Naive thymus-derived CD8-positive, alpha-beta T cell (primary cell): ENCODE measurements around the gene SDR9C7. TPM values are rescaled to one million over a fixed set of nuclear protein-coding genes. Genes with fewer than 3 reads are reported as not detected.
"Not testable (repeated sequence)": the region's sequence is repeated elsewhere in the genome, so short reads cannot be mapped to it uniquely, and the experiment has no call there.

Experiments used
- ATAC-seq, 2 donors: fragments of 150-1000 bp; cut with Tn5 transposase in 1 of 2; sonication (Bioruptor Pico), chemical (Tn5 transposase) in 1 of 2; 1 replicate in 1 of 2; 2 replicates in 1 of 2; pipeline ENCODE4 v1.10.0; 2021; ENCODE audit warnings: mild to moderate bottlenecking in 2 of 2, moderate library complexity in 2 of 2
- POLR2A ChIA-PET: fragments of 350-600 bp; sonication (Branson Sonifier 250); formaldehyde crosslinking; loops from one replicate; lab custom pipeline; 2021; ENCODE audit warnings: antibody characterized with exemption; lab: Charles Lee
- DNase-seq, 10 donors: peaks; one replicate each; pipeline versions ENCODE4 v3.0.0 to v3.0.0-alpha.2; 2020 to 2022
- H3K27ac Mint-ChIP-seq, 10 donors: one replicate each; pipeline ENCODE4 v1.8.0; 2020 to 2022; ENCODE audit warnings: mild to moderate bottlenecking in 10 of 10, mixed read lengths in 10 of 10, moderate library complexity in 4 of 10, inconsistent platforms in 1 of 10
- H3K27me3 Mint-ChIP-seq, 5 donors: one replicate each; pipeline ENCODE4 v1.8.0; 2021 to 2022; ENCODE audit warnings: mixed read lengths in 5 of 5
- H3K36me3 Mint-ChIP-seq, 3 donors: one replicate each; pipeline ENCODE4 v1.8.0; 2020 to 2022; ENCODE audit warnings: mixed read lengths in 3 of 3, mild to moderate bottlenecking in 2 of 3, inconsistent platforms in 1 of 3
- H3K4me1 Mint-ChIP-seq, 4 donors: one replicate each; pipeline ENCODE4 v1.8.0; 2021 to 2022; ENCODE audit warnings: mixed read lengths in 4 of 4
- H3K4me3 Mint-ChIP-seq, 10 donors: one replicate each; pipeline ENCODE4 v1.8.0; 2020 to 2022; ENCODE audit warnings: mild to moderate bottlenecking in 10 of 10, mixed read lengths in 10 of 10, moderate library complexity in 6 of 10, inconsistent platforms in 1 of 10
- H3K9me3 Mint-ChIP-seq, 9 donors: one replicate each; pipeline ENCODE4 v1.8.0; 2020 to 2022; ENCODE audit warnings: mixed read lengths in 9 of 9, mild to moderate bottlenecking in 3 of 9, inconsistent platforms in 1 of 9, moderate library complexity in 1 of 9
- polyA plus RNA-seq, 3 donors: library from polyadenylated mRNA; unstranded; fragments of 300-500 nt; fragmentation: Illumina TruSeq; gene quantifications; one replicate each; pipeline ENCODE4 v1.2.3, GENCODE V29; 2021
- total RNA-seq, 8 experiments: library from RNA in 2 of 8; stranded (reverse) in 2 of 8; gene quantifications; one replicate each; pipeline ENCODE4 v1.2.3 and lab custom pipeline; 2021 to 2026

Gene SDR9C7
- total and polyA plus RNA-seq, 5 experiments from 2014 or later = not detected

DNA sequence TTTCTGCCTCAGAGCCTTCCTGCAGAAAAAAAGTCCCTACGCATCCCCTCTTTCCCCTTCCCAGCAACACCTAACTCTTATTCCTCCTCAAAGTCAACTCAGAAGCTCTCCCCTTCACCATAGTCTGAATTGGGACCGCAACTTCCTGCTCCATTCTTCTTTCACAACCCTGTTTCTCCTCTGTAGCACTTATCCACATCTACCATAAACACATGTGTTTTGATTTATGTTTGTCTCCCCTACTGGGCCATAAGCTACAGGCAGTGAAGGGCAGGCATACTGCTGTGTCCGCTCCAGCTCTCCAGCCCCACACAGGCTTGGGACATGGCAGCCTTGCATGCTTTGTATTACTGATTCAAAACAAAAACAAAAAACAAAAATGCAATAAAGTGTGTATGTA is 5.9 kb downstream of the SDR9C7 start:
- H3K36me3 Mint-ChIP-seq = no peaks in the 10 kb centered on the region
- peak overlapping the region in 2 of 10 donors; percentile 5 to 66 for H3K27ac Mint-ChIP-seq
- POLR2A ChIA-PET = no interaction called here
- H3K4me3 Mint-ChIP-seq = no peak overlapping the region
- no peak for DNase-seq
- no peak for ATAC-seq
- H3K27me3 Mint-ChIP-seq = peaks cover 0 to 6% (median 0%) of the 10 kb centered on the region in 5 donors
- no peaks in the 10 kb centered on the region for H3K9me3 Mint-ChIP-seq
- H3K4me1 Mint-ChIP-seq = peaks cover 6 to 13% (median 11%) of the 10 kb centered on the region in 4 donors

DNA sequence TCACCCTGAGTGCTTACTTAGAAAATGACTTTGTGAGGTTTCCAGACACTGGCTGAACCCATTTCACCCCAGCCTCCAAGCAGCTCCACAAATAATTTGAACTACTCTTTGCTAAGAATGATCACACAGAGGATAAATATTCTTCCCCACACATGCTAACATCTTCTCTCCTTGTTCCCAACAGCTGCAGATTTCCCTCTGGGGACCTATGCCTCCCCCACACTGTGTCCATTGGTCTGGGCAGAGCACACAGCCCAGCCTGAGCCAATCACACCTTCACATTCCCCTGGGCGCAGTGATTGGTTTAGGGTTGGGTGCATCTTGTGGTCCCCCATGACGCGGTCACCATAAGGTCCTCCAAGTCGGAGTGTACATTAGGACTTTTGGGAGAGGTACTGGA is 6.9 kb downstream of the SDR9C7 start:
- Mint-ChIP-seq H3K36me3 (no peaks in the 10 kb centered on the region), H3K9me3 (no peaks in the 10 kb centered on the region), H3K27ac (no peak overlapping the region), H3K27me3 (peaks cover 0 to 6% (median 0%) of the 10 kb centered on the region in 5 donors), H3K4me3 (no peak overlapping the region), H3K4me1 (peaks cover 6 to 13% (median 11%) of the 10 kb centered on the region in 4 donors)
- POLR2A ChIA-PET = no interaction called here
- ATAC-seq (no peak), DNase-seq (no peak)

DNA sequence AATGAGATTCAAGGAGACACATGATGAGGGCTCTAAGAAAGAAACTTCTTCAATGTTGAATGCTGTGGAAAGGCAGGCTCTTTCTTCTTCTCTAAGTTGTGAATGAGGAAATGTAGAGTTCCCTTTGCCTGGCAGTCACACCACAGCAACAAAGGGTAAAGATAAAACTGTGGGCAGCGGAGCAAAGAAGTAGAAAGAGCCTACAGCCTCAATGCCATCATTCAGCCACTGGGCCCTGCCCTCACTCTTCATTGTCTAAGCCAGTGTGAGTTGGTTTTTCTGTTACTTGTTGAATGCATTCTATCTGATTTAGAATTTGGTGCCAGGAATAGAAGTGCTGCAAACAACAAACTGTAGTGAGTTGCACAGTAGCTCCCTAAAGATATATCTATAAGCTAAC is 12.2 kb downstream of the SDR9C7 start:
- Mint-ChIP-seq H3K27ac (no peak overlapping the region), H3K36me3 (peaks cover 0 to 18% (median 4%) of the 10 kb centered on the region in 3 donors), H3K4me3 (no peak overlapping the region), H3K9me3 (peaks cover 2 to 25% (median 10%) of the 10 kb centered on the region in 9 donors), H3K4me1 (no peaks in the 10 kb centered on the region), H3K27me3 (peaks cover 0 to 2% (median 0%) of the 10 kb centered on the region in 5 donors)
- ATAC-seq (no peak), DNase-seq (no peak)
- POLR2A ChIA-PET = no interaction called here

DNA sequence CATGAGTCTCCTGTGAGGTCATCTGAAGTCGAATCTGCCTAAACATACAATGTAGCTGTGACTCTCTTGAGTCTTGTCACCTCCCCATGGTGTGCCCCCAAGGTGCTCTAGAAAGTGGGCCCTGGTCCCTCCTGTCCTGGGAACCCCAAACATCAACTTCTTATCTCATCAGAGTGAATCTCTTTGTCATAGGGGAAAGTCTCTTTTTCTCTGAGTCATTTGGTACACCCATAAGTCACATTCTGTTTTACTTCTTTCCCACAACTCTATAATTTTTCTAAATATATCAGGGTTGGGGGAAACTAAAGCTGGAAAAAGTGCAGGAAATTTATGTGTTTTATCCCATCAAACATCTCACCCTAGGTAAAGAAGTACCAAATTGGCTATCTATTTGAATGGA is 12.9 kb downstream of the SDR9C7 start:
- H3K27me3 Mint-ChIP-seq = peaks cover 0 to 6% (median 2%) of the 10 kb centered on the region in 5 donors
- ATAC-seq = no peak
- POLR2A ChIA-PET = no interaction called here
- peaks cover 0 to 18% (median 4%) of the 10 kb centered on the region in 3 donors for H3K36me3 Mint-ChIP-seq
- H3K4me1 Mint-ChIP-seq = no peaks in the 10 kb centered on the region
- no peak overlapping the region for H3K27ac Mint-ChIP-seq
- no peak overlapping the region for H3K4me3 Mint-ChIP-seq
- DNase-seq = no peak
- H3K9me3 Mint-ChIP-seq = peaks cover 2 to 25% (median 10%) of the 10 kb centered on the region in 9 donors

DNA sequence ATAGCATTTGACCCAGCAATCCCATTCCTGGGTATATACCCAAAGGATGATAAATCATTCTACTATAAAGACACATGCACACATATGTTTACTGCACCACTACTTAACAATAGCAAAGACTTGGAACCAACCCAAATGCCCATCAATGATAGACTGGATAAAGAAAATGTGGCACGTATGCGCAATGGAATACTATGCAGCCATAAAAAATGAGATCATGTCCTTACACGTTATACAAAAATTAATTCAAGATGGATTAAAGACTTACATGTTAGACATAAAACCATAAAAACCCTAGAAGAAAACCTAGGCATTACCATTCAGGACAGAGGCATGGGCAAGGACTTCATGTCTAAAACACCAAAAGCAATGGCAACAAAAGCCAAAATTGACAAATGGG is 16.1 kb downstream of the SDR9C7 start:
- ATAC-seq, H3K27me3 Mint-ChIP-seq, H3K4me3 Mint-ChIP-seq, H3K27ac Mint-ChIP-seq, H3K4me1 Mint-ChIP-seq, POLR2A ChIA-PET, DNase-seq: not testable (repeated sequence)
- Mint-ChIP-seq H3K36me3 (peaks cover 0 to 18% (median 6%) of the 10 kb centered on the region in 3 donors), H3K9me3 (peaks cover 2 to 25% (median 10%) of the 10 kb centered on the region in 9 donors)

DNA sequence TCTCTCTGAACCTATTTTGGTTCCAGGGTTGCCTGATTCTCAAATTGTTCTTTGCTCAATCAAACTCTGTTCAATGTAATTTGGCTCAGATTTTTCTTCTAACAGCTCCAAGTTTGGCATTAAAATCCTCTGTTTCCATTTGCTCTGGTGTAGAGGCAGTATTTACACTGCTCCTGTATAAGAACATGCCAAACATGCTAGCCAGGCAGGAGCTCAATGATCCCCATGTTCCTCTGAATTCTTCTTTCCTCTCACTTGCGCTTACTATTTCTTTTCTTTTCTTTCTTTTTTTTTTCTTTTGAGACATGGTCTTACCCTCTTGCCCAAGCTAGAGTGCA is 17.2 kb downstream of the SDR9C7 start:
- peaks cover 0 to 18% (median 9%) of the 10 kb centered on the region in 3 donors for H3K36me3 Mint-ChIP-seq
- POLR2A ChIA-PET = no interaction called here
- H3K9me3 Mint-ChIP-seq = peaks cover 2 to 25% (median 10%) of the 10 kb centered on the region in 9 donors
- ATAC-seq (no peak), DNase-seq (no peak)
- H3K27ac Mint-ChIP-seq = no peak overlapping the region
- H3K4me1 Mint-ChIP-seq = no peaks in the 10 kb centered on the region
- H3K4me3 Mint-ChIP-seq = no peak overlapping the region
- peaks cover 4 to 8% (median 5%) of the 10 kb centered on the region in 5 donors for H3K27me3 Mint-ChIP-seq

DNA sequence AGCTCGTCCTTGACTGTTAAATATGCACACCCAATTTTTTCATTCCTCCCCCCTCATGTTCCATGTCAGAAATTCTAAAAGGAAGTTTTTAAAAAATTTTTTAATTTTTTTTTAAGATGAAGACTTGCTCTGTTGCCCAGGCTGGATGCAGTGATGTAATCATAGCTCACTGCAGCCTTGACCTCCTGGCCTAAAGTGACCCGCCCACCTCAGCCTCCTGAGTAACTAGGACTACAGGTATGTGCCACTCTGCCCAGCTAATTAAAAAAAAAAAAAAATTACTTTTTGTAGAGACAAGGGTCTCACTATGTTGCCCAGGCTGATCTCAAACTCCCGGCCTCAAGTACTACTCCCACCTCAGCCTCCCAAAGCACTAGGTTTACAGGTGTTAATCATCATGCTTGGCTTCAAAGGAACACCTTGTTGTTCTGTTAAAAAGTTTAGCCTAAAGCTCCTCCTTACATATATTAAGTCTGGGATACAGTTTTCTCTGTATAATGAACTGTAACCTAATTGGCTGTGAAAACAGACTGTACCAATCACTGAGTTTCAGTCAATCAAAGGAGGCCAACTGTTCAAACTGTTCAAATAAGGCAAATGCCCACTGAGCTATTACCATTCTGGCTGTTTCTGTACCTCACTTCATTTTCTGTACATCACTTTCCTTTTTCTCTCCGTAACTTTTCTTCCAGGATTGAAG is 17.8 kb downstream of the SDR9C7 start:
- Mint-ChIP-seq H3K4me1 (no peaks in the 10 kb centered on the region), H3K4me3 (no peak overlapping the region), H3K36me3 (peaks cover 0 to 18% (median 9%) of the 10 kb centered on the region in 3 donors), H3K27me3 (peaks cover 7 to 10% (median 9%) of the 10 kb centered on the region in 5 donors), H3K9me3 (peaks cover 2 to 24% (median 12%) of the 10 kb centered on the region in 9 donors), H3K27ac (no peak overlapping the region)
- POLR2A ChIA-PET = no interaction called here
- ATAC-seq (no peak), DNase-seq (no peak)

DNA sequence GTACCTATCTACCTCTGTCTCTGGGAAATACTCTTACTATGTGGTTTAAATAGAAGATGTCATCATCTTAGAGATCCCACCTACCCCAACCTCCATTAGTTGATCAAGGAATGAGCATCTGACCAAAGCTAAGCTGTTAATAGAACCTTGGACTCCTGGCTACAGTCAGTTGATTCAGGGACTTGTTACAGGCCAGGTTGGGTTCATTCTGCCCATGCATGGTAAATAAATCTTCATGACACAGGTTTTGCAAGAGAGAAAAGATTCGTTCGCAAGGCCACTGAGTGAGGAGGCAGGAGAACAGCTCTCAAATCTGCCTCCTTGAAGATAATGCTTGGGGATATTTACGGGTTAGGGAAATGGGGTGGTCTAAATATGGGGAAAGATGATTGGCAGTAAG is 19.5 kb downstream of the SDR9C7 start:
- H3K36me3 Mint-ChIP-seq = peaks cover 0 to 22% (median 5%) of the 10 kb centered on the region in 3 donors

DNA sequence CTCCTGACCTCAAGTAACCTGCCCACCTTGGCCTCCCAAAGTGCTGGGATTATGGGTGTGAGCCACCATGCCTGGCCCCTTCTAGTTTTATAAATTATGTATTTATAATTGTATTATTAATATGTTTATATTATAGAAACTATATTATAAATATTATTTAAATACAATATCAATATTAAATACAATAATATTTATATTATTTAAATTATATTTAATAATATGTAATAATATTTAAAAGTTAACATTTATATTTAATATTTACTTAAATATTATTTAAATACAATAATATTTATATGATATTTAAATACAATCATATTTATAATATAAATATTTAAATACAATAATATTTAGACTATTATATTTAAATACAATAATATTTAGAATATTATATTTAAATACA is 20.0 kb downstream of the SDR9C7 start:
- H3K9me3 Mint-ChIP-seq = peaks cover 0 to 29% (median 11%) of the 10 kb centered on the region in 9 donors
- H3K36me3 Mint-ChIP-seq = peaks cover 2 to 24% (median 5%) of the 10 kb centered on the region in 3 donors
- POLR2A ChIA-PET = no interaction called here
- no peak overlapping the region for H3K27ac Mint-ChIP-seq
- no peak for DNase-seq
- peaks cover 7 to 16% (median 13%) of the 10 kb centered on the region in 5 donors for H3K27me3 Mint-ChIP-seq
- ATAC-seq = no peak
- H3K4me1 Mint-ChIP-seq = no peaks in the 10 kb centered on the region
- H3K4me3 Mint-ChIP-seq = no peak overlapping the region

More for the DNA sequence above, 19.5 kb downstream of the SDR9C7 start:
- POLR2A ChIA-PET = no interaction called here
- no peak overlapping the region for H3K27ac Mint-ChIP-seq
- H3K4me3 Mint-ChIP-seq = no peak overlapping the region
- H3K27me3 Mint-ChIP-seq = peaks cover 7 to 16% (median 13%) of the 10 kb centered on the region in 5 donors
- H3K9me3 Mint-ChIP-seq = peaks cover 0 to 28% (median 8%) of the 10 kb centered on the region in 9 donors
- ATAC-seq = no peak
- no peaks in the 10 kb centered on the region for H3K4me1 Mint-ChIP-seq
- DNase-seq = no peak

DNA sequence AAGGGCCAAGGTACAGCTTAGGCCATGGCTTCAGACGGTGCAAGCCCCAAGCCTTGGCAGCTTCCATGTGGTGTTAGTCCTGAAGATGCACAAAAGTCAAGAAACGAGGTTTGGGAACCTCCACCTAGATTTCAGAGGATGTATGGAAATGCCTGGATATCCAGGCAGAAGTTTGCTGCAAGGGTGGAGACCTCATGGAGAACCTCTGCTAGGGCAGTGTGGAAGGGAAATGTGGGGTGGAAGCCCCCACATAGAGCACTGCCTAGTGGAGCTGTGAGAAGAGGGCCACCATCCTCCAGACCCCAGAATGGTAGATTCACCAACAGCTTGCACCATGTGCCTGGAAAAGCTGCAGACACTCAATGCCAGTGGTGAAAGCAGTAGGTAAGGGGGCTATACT is 24.8 kb downstream of the SDR9C7 start:
- H3K4me3 Mint-ChIP-seq, ATAC-seq, DNase-seq, POLR2A ChIA-PET, H3K27ac Mint-ChIP-seq, H3K4me1 Mint-ChIP-seq: not testable (repeated sequence)
- H3K36me3 Mint-ChIP-seq = peaks cover 2 to 19% (median 10%) of the 10 kb centered on the region in 3 donors
- H3K27me3 Mint-ChIP-seq = peaks cover 0 to 16% (median 12%) of the 10 kb centered on the region in 5 donors
- H3K9me3 Mint-ChIP-seq = peaks cover 0 to 34% (median 11%) of the 10 kb centered on the region in 9 donors

DNA sequence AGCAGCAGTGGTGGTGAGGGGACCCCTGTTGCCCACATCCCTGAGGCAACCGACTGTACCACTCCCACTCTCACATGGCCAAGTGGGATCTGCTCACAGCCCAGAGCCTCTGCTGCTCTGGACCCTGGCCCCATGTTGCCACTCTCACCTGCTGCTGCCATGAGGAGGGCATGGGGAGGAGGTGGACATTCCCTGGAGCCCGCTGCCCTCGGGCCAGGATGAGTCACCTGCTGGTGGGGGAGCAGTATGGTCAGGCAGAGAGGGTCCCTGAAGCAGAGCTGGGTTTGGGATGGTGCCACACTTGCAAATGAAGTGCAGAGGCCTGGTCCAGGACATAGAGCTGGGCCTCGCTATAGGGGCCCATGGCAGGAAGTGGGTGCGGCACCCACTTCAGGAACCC is 26.1 kb downstream of the SDR9C7 start:
- no peak overlapping the region for H3K27ac Mint-ChIP-seq
- POLR2A ChIA-PET = no interaction called here
- H3K9me3 Mint-ChIP-seq = peaks cover 2 to 42% (median 17%) of the 10 kb centered on the region in 9 donors
- H3K36me3 Mint-ChIP-seq = peaks cover 2 to 22% (median 9%) of the 10 kb centered on the region in 3 donors
- H3K27me3 Mint-ChIP-seq = peaks cover 0 to 16% (median 12%) of the 10 kb centered on the region in 5 donors
- ATAC-seq = no peak
- no peaks in the 10 kb centered on the region for H3K4me1 Mint-ChIP-seq
- no peak for DNase-seq
- no peak overlapping the region for H3K4me3 Mint-ChIP-seq

DNA sequence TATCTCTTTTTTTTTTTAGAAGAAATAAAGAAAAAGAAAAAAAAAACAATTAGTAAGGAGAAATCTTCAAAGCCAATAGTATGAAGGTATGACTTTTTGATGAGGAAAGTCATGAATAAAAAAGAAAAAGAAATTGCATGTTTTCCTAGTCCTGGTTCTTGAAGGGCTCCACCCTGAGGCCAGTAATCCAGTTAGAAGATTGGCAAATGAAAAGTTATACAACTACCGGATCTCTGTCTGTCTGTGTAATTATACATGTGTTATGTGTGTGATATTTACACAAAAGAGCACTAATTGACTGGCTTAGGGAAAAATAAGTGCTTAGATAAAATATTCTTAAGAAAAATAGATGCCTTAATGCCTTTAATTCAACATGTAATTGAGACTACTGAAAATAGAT is 28.4 kb downstream of the SDR9C7 start:
- peaks cover 0 to 8% (median under 1%) of the 10 kb centered on the region in 5 donors for H3K27me3 Mint-ChIP-seq
- POLR2A ChIA-PET = no interaction called here
- H3K9me3 Mint-ChIP-seq = peaks cover 9 to 59% (median 34%) of the 10 kb centered on the region in 9 donors
- H3K4me3 Mint-ChIP-seq = no peak overlapping the region
- DNase-seq = no peak
- H3K4me1 Mint-ChIP-seq = no peaks in the 10 kb centered on the region
- H3K36me3 Mint-ChIP-seq = peaks cover 2 to 32% (median 15%) of the 10 kb centered on the region in 3 donors
- ATAC-seq = no peak
- no peak overlapping the region for H3K27ac Mint-ChIP-seq

DNA sequence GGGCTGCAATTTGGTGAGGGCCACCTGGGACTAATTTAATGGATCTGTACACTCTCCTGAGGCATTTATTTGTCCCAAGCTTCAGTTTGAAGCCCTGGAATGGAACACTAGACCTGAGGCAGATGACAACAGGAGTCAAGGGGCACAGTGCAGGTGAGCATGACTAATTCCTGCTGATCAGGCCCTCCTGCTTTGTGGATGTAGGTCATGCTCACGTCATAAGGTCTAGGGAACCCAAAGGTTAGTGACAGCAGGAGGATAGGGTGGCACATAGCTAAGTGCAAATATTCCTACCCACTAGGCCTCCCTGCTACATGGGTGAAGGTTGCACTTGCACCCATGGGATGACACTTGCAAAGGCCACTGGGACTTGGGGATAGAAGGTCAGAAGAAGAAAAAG is 30.8 kb downstream of the SDR9C7 start:
- ATAC-seq (no peak), DNase-seq (no peak)
- Mint-ChIP-seq H3K27me3 (peaks cover 0 to 6% (median 0%) of the 10 kb centered on the region in 5 donors), H3K27ac (no peak overlapping the region), H3K4me3 (no peak overlapping the region), H3K4me1 (no peaks in the 10 kb centered on the region), H3K9me3 (peaks cover 9 to 63% (median 27%) of the 10 kb centered on the region in 9 donors), H3K36me3 (peaks cover 0 to 25% (median 17%) of the 10 kb centered on the region in 3 donors)
- POLR2A ChIA-PET = no interaction called here
